ENCODE measurements around the gene SHROOM1.

GRCh38 chr5:132813599-132814502 lies 16.6 kb downstream of the SHROOM1 start:
- no peak for TF ChIP-seq GATA2 (IDR thresholded peaks at IDR 0.05; ENCODE audit: low read depth, low read length)
- TF ChIP-seq GATA3 (IDR thresholded peaks at IDR 0.05; ENCODE audit: low read depth, low read length) = no peak
